KOPT-K1 (cell line): ENCODE results near the gene GTSE1.

Experiments used
- H3K27ac ChIP-seq: fragments of 200-600 bp; sonication (generic); 2 replicates; pipeline ENCODE4 v1.5.1; 2016; ENCODE audit warnings: antibody characterized with exemption, mild to moderate bottlenecking, low read depth, low read length; ENCODE audit not compliant: poor library complexity, severe bottlenecking
- H3K36me3 ChIP-seq: fragments of 200-600 bp; sonication (generic); 2 replicates; pipeline ENCODE4 v1.5.1; 2017; ENCODE audit warnings: antibody characterized with exemption, mild to moderate bottlenecking, low read length, moderate library complexity; ENCODE audit not compliant: insufficient read depth
- H3K9me3 ChIP-seq: fragments of 200-600 bp; sonication (generic); 2 replicates; pipeline ENCODE4 v1.5.1; 2017; ENCODE audit warnings: antibody characterized with exemption, low read length, mild to moderate bottlenecking; ENCODE audit not compliant: insufficient read depth, poor library complexity, severe bottlenecking

The GTSE1 gene

DNA sequence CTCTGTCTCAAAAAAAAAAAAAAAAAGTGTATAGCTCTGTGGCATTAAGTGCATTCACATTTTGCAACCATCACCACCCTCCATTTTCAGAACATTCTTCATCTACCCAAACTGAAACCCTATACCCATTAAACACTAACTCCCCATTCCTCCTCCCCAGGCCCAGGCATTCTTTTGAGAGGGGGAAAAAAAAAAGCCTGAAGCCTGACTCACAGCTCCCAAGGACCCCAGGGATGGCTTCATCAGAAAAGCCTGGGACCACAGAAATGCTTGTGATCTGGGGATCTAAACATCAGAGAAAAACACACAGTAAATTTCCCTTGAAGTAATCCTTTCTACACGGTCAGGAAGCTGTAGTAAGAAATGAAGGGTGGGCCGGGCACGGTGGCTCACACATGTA lies 10.7 kb upstream of the GTSE1 start:
- Histone ChIP-seq H3K36me3 (no peaks in the 10 kb centered on the region), H3K9me3 (no peaks in the 10 kb centered on the region)

GRCh38 chr22:46286941-46287872 lies 9.5 kb upstream of the GTSE1 start:
- no peaks in the 10 kb centered on the region for H3K9me3 ChIP-seq
- H3K36me3 ChIP-seq: no peaks in the 10 kb centered on the region
- H3K27ac ChIP-seq: no peak overlapping the region

More for the DNA sequence above, 10.7 kb upstream of the GTSE1 start:
- no peak overlapping the region for H3K27ac ChIP-seq

- no peaks in the 10 kb centered on the region for H3K36me3 ChIP-seq
- no peak overlapping the region for H3K27ac ChIP-seq
- no peaks in the 10 kb centered on the region for H3K9me3 ChIP-seq
Observed at GRCh38 chr22:46287873-46288751, 8.6 kb upstream of the GTSE1 start.

- H3K36me3 ChIP-seq: no peaks in the 10 kb centered on the region
- no peak overlapping the region for H3K27ac ChIP-seq
- no peaks in the 10 kb centered on the region for H3K9me3 ChIP-seq
Observed at GRCh38 chr22:46288846-46289243, 7.8 kb upstream of the GTSE1 start.

DNA sequence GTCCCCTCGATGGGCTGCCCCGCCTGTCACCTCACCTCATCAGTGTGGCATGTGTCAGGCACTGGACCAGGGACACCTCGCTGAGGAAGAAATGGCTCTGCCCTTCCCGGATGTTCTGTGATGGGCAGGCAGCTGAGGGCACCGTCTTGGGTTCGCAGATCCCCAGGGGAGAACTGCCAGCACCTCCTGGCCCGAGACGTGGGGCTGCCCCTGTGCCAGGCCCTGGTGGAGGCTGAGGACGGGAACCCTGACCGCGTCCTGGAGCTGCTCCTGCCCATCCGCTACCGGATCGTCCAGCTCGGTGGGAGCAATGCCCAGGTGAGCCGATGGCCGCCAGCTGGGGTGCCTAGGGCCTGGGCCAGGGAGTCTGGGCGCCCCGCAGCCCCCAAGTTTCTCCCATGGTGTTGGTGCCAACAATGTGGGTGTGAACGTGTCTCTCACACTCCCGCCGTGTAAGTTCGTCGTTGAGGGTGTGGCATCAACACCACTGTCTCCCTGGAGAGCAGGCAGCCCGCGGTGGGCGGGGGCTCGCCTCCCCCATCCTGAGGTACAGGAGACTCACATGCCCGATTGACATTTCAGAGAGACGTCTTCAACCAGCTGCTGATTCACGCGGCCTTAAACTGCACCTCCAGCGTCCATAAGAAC lies 7.3 kb upstream of the GTSE1 start:
- H3K36me3 ChIP-seq: no peaks in the 10 kb centered on the region
- H3K27ac ChIP-seq: no peak overlapping the region
- H3K9me3 ChIP-seq: no peaks in the 10 kb centered on the region

DNA sequence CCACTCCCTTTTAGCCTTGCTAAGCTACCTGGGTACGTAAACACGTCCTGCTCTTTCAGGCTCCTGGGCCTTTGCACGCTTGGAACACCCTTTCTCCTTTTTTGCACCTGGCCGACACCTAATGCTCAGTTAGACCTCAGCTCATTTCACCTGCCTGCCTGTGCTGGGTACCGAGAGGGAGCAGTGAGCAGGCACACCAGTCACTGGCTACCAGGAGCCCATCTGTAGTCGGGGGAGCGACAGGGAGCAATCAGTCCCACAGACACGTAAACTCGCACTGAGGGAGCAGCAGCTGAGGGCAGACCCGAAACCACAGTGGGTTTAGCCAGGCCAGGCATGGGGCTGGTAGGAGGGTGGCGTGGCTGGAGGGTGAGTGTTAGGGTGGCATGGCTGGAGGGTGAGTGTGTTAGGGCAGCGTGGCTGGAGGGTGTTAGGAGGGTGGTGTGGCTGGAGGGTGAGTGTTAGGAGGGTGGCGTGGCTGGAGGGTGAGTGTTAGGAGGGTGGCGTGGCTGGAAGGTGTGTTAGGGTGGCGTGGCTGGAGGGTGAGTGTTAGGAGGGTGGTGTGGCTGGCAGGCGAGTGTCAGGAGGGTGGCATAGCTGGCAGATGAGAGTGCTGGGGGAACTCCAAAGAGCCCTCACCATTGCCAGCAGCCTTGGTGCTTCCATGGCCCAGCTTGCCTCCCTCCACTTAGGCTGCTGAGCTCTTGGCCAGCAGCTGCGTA lies 6.4 kb upstream of the GTSE1 start:
- Histone ChIP-seq H3K36me3 (no peaks in the 10 kb centered on the region), H3K9me3 (no peaks in the 10 kb centered on the region), H3K27ac (no peak overlapping the region)

- H3K36me3 ChIP-seq: no peaks in the 10 kb centered on the region
- H3K9me3 ChIP-seq: no peaks in the 10 kb centered on the region
- no peak overlapping the region for H3K27ac ChIP-seq
Observed at GRCh38 chr22:46290843-46291785, 5.6 kb upstream of the GTSE1 start.

- Histone ChIP-seq H3K27ac (no peak overlapping the region), H3K9me3 (no peaks in the 10 kb centered on the region), H3K36me3 (no peaks in the 10 kb centered on the region)
Observed at GRCh38 chr22:46292173-46292572, 4.5 kb upstream of the GTSE1 start.

GRCh38 chr22:46292732-46293131 lies 3.9 kb upstream of the GTSE1 start:
- H3K27ac ChIP-seq: no peak overlapping the region
- no peaks in the 10 kb centered on the region for H3K36me3 ChIP-seq
- no peaks in the 10 kb centered on the region for H3K9me3 ChIP-seq

DNA sequence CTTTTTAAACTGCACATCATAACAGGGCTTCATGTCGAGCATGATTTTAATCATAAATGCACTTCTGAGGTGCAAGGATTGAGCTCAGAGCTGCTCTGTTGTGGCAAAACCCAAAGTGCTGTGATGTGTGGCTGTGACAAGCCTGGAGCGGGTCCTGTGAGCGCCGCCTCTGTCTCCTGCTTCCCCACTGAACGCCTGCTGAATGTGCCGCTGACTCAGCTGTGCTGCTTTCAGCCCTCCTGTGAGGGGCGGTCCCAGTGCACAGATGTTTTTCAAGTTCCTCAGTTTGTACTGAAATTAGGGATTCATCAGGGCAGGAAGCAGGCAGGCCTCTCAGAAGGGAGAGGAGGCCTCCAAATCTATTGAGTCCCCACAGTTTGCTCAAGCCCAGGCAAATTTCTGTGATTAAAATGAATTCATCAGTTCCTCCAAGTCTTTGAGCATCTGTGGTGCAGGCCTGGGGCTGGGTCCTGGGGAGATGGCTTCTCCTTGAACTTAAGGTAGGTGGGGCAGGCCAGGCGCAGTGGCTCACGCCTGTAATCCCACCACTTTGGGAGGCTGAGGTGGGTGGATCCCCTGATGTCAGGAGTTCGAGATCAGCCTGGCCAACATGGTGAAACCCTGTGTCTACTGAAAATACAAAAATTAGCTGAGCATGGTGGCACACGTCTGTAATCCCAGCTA lies 3.0 kb upstream of the GTSE1 start:
- peaks cover 9% of the 10 kb centered on the region for H3K36me3 ChIP-seq
- no peaks in the 10 kb centered on the region for H3K9me3 ChIP-seq
- no peak overlapping the region for H3K27ac ChIP-seq

- H3K9me3 ChIP-seq: no peaks in the 10 kb centered on the region
- H3K27ac ChIP-seq: no peak overlapping the region
- peaks cover 19% of the 10 kb centered on the region for H3K36me3 ChIP-seq
Observed at GRCh38 chr22:46294784-46295183, 1.9 kb upstream of the GTSE1 start.

DNA sequence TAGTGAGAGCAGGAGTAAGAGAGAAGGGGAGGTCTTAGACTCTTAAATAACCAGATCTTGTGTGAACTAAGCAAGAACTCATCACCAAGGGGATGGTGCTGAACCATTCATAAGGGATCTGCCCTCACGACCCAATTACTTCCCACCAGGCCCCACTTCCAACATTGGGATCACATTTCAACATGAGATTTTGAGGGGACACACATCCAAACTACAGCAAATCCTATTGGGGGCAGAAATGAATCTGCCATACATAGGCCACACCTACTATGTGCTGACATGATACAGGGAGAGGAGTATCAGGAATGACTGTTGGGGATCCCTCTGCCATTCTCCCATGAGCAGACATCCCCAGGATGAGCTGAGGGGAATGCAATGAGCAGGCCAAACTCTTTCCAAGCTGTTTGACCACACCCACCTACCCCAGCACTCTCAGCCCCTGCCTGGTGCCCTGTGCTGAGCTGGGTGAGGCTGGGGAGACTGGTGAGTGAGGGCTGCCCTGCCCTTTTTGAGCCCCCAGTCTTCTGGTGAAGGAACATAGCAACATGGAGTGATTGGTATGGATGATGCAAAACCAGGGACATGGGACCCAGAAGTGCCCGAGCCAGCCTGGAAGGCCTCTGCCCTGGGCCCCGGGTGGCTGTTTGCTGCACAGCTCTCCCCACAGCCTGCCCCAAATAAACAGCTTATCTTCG lies 1.2 kb upstream of the GTSE1 start:
- Histone ChIP-seq H3K9me3 (no peaks in the 10 kb centered on the region), H3K27ac (peak overlapping the region; percentile 91), H3K36me3 (peaks cover 26% of the 10 kb centered on the region)
